OCI-LY3 (cell line): ENCODE results near the gene PRDM12.
A peak's percentile ranks its signal among the peaks of the same experiment; 100 is the strongest.

Experiments
- H2AFZ ChIP-seq: fragments of 200-600, 300-600 bp; shearing (Covaris generic); 2 replicates; pipeline ENCODE4 v1.6.0; 2014; ENCODE audit warnings: antibody characterized with exemption, low read depth, low read length
- H3K27ac ChIP-seq: fragments of 200-600, 300-600 bp; sonication (generic); 2 replicates; pipeline ENCODE4 v1.5.1; 2014; ENCODE audit warnings: mild to moderate bottlenecking, low read length, moderate library complexity, mixed read lengths
- H3K27me3 ChIP-seq: fragments of 200-600, 300-600 bp; sonication (generic); 2 replicates; pipeline ENCODE4 v1.6.1; 2014; ENCODE audit warnings: low read depth, low read length, mixed read lengths
- H3K36me3 ChIP-seq: fragments of 200-600, 300-600 bp; sonication (generic); replicated peaks from 2 replicates; pipeline ENCODE3; 2014; ENCODE audit warnings: low read depth, low read length, mixed read lengths
- H3K4me1 ChIP-seq: fragments of 300-600, 200-600 bp; sonication (generic); 2 replicates; pipeline ENCODE4 v1.6.1; 2014; ENCODE audit warnings: low read length, mixed read lengths
- H3K4me2 ChIP-seq: fragments of 200-600, 300-600 bp; sonication (generic); 2 replicates; pipeline ENCODE4 v1.6.1; 2014; ENCODE audit warnings: low read length, mixed read lengths
- H3K4me3 ChIP-seq: fragments of 300-600, 200-600 bp; sonication (generic); 2 replicates; pipeline ENCODE4 v1.5.1; 2014; ENCODE audit warnings: antibody characterized with exemption, mild to moderate bottlenecking, low read length, moderate library complexity
- H3K79me2 ChIP-seq: fragments of 300-600, 200-600 bp; shearing (Covaris generic); 2 replicates; pipeline ENCODE4 v1.6.1; 2014; ENCODE audit warnings: mild to moderate bottlenecking, low read length, mixed read lengths
- H3K9ac ChIP-seq: fragments of 300-600, 200-600 bp; shearing (Covaris generic); 2 replicates; pipeline ENCODE4 v1.6.0; 2014; ENCODE audit warnings: mild to moderate bottlenecking, low read length, moderate library complexity
- H3K9me3 ChIP-seq: fragments of 200-600, 300-600 bp; shearing (Covaris generic); 2 replicates; pipeline ENCODE4 v1.6.1; 2014; ENCODE audit warnings: low read length, mixed read lengths; ENCODE audit not compliant: insufficient read depth
- H4K20me1 ChIP-seq: fragments of 200-600, 300-600 bp; sonication (generic); 2 replicates; pipeline ENCODE4 v1.6.1; 2016; ENCODE audit warnings: low read length, mixed read lengths; ENCODE audit not compliant: insufficient read depth
- EZH2phosphoT487 ChIP-seq: fragments of 200-600 bp; shearing (Covaris generic); IDR thresholded peaks from 2 replicates; pipeline ENCODE4 v1.6.1; 2018; ENCODE audit warnings: antibody characterized with exemption, mixed run types, low read depth
- TF ChIP-seq, protein P1 (sequence below): fragments of 200-600, 300-600 bp; sonication (generic); IDR thresholded peaks from 2 replicates; pipeline ENCODE4 v1.5.1; 2014; ENCODE audit warnings: antibody characterized with exemption, low read length, low read depth

Gene PRDM12

DNA sequence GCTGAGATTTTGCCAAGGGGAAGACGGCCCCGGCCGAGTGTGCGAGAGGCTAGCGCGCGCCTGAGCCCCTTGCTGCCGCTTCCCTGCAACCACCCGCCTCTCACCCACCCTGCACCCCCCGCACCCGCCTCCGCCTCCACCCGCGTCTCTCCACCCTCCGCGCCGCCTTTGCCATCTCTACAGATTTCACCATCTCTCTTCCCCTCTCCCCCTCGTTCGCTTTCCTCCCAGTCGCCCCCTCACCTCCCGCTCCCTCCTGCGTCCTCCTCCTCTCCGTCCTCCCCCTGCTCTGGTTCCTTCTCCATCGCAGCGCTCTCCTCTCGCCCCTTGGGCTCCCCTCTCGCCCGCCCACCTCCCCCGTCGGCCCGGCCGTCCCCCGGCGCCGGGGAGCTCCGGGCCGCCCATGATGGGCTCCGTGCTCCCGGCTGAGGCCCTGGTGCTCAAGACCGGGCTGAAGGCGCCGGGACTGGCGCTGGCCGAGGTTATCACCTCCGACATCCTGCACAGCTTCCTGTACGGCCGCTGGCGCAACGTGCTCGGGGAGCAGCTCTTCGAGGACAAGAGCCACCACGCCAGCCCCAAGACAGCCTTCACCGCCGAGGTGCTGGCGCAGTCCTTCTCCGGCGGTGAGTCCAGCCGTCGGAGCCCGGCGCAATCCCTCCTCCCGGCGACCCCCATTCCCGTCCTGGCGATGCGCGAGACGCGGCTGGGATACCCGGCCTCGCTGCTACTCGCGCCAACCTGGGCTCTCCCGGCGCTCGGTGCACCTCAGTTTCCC lies at the start of gene PRDM12:
TSS of gene PRDM12 (plus strand) at position 344 of the 778 bp plus-strand sequence. CDS start at position 404, 60 bp downstream.
- Histone ChIP-seq H2AFZ (no peak within 1 kb of the TSS), H3K9ac (no peak within 1 kb of the TSS), H3K4me1 (no peaks in the 10 kb centered on the region), H3K79me2 (no peaks in the 10 kb centered on the region), H3K4me3 (no peak within 1 kb of the TSS), H3K27me3 (no peaks in the 10 kb centered on the region), H3K27ac (no peak within 1 kb of the TSS), H4K20me1 (no peaks in the 10 kb centered on the region), H3K9me3 (no peaks in the 10 kb centered on the region), H3K4me2 (no peak within 1 kb of the TSS), H3K36me3 (no peaks in the 10 kb centered on the region)
- TF ChIP-seq, protein P1, sequence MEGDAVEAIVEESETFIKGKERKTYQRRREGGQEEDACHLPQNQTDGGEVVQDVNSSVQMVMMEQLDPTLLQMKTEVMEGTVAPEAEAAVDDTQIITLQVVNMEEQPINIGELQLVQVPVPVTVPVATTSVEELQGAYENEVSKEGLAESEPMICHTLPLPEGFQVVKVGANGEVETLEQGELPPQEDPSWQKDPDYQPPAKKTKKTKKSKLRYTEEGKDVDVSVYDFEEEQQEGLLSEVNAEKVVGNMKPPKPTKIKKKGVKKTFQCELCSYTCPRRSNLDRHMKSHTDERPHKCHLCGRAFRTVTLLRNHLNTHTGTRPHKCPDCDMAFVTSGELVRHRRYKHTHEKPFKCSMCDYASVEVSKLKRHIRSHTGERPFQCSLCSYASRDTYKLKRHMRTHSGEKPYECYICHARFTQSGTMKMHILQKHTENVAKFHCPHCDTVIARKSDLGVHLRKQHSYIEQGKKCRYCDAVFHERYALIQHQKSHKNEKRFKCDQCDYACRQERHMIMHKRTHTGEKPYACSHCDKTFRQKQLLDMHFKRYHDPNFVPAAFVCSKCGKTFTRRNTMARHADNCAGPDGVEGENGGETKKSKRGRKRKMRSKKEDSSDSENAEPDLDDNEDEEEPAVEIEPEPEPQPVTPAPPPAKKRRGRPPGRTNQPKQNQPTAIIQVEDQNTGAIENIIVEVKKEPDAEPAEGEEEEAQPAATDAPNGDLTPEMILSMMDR, result no peak
- no peak for TF ChIP-seq EZH2phosphoT487

DNA sequence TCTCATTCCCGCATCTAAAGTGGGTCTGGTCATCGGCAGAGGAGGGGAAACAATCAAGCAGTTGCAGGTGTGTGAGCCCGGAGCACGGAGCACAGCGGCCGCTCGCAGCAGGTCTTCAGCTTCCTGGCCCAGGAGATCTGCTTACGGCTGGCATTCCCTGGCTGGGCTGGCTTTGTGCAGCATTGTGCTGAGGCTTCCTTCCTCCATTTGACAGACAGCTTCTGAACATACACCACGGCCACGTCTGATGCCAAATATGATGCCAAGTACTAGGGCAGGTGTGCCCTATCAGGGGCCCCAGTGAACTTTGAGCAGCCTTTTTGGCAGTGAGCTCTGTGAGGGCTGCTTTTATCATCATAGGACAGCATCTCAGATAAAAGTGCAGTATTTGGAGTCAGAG lies 47.9 kb upstream of the PRDM12 start:
- Histone ChIP-seq H3K79me2 (no peaks in the 10 kb centered on the region), H3K9me3 (no peaks in the 10 kb centered on the region), H3K9ac (no peak overlapping the region), H4K20me1 (no peaks in the 10 kb centered on the region), H3K4me2 (no peak overlapping the region), H3K27me3 (no peaks in the 10 kb centered on the region), H3K4me1 (no peaks in the 10 kb centered on the region), H3K36me3 (peaks cover 86% of the 10 kb centered on the region), H3K27ac (no peak overlapping the region), H2AFZ (no peak overlapping the region), H3K4me3 (no peak overlapping the region)
- TF ChIP-seq, protein P1, result no peak
- no peak for TF ChIP-seq EZH2phosphoT487

DNA sequence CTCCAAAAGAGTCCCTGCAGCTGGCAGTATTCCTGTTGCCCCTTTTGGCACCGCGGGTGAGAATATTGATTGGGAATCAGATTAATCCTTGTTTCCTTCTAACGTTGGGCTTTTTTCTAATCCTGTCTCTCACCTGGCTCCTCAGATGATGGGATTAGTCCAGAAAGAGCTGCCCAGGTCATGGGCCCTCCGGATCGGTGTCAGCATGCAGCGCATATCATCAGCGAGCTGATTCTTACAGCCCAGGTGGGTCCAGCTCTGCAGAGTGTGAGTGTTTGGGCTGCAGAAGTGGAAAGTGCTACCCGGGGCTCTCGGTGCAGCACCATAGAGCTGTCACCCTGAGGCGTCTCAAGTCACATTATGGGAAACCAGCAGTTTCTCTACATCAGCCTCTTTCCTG lies 40.9 kb upstream of the PRDM12 start:
- no peak overlapping the region for H3K27ac ChIP-seq

DNA sequence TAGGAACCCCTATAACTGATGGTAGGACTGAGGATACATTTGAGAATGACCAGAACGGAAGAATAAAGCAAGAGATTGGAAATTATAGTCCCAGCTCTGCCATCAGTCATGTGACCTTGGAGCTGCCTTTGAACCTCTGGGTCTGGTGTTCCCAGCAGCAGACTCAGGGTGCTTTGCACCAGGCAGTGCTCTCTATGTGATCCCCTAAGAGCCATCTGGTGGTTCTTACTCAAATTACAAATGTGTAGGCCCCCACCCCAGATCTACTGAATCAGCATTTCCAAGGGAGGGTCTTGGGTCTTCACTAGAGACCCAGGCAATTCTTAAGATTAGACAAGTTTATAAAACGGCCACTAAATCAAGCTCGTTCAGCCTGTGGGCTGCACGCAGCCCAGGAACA lies 40.2 kb upstream of the PRDM12 start:
- H3K36me3 ChIP-seq, result peaks cover 60% of the 10 kb centered on the region
- H3K4me2 ChIP-seq, result no peak overlapping the region
- no peak overlapping the region for H3K9ac ChIP-seq
- H3K79me2 ChIP-seq, result no peaks in the 10 kb centered on the region
- H3K27me3 ChIP-seq, result no peaks in the 10 kb centered on the region
- no peak overlapping the region for H3K4me3 ChIP-seq
- H4K20me1 ChIP-seq, result no peaks in the 10 kb centered on the region
- no peak overlapping the region for H2AFZ ChIP-seq
- TF ChIP-seq EZH2phosphoT487, result no peak
- TF ChIP-seq, protein P1, result peak; percentile 8; the same call in 1 of the 2 replicates
- no peak overlapping the region for H3K27ac ChIP-seq
- no peaks in the 10 kb centered on the region for H3K9me3 ChIP-seq
- H3K4me1 ChIP-seq, result peaks cover 16% of the 10 kb centered on the region

More for the DNA sequence above, 40.9 kb upstream of the PRDM12 start:
- Histone ChIP-seq H3K4me2 (no peak overlapping the region), H3K27me3 (no peaks in the 10 kb centered on the region), H3K4me1 (peaks cover 16% of the 10 kb centered on the region), H3K79me2 (no peaks in the 10 kb centered on the region), H3K4me3 (no peak overlapping the region), H3K36me3 (peaks cover 65% of the 10 kb centered on the region), H3K9ac (no peak overlapping the region), H3K9me3 (no peaks in the 10 kb centered on the region), H2AFZ (no peak overlapping the region), H4K20me1 (no peaks in the 10 kb centered on the region)
- TF ChIP-seq, protein P1, result no peak
- no peak for TF ChIP-seq EZH2phosphoT487
